ENCODE measurements around the gene TENM3.

TENM3 gene

DNA sequence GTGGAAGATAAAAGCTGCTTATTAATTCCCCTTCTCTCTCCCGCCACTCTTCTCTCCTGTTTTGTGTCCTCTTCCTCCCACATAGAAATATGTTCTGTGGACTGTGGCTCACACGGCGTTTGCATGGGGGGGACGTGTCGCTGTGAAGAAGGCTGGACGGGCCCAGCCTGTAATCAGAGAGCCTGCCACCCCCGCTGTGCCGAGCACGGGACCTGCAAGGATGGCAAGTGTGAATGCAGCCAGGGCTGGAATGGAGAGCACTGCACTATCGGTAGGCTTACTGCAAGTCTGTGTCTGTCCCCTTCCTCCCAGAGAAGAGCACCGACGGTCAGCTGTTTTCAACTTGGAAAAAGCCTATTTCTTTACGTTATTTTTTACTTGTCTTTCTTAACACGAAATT, 444.9 kb downstream of the TENM3 start:
- Mint-ChIP-seq H3K4me3 (no peak overlapping the region), H3K4me1 (no peaks in the 10 kb centered on the region), H3K36me3 (no peaks in the 10 kb centered on the region), H3K27ac (no peak overlapping the region), H3K27me3 (peaks cover 16% of the 10 kb centered on the region), H3K9me3 (no peaks in the 10 kb centered on the region)

DNA sequence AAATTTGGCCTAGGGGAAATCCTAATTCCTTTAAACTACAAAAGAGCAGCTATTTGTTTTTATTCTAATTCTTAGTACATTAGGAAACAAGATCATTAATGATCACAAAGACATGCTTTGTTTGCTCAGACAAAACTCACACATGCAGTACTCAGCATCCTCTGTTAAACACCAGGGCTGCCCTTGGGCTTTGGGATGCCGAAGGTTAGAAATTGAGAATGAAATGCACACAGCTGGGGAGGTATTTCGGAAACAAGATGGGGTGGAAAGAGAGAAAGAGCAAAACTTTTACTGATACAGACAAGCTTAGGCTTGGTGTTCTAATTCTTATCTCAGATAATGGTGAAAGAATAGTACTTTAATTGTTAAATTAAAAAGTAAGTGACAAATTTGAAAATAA, 451.3 kb downstream of the TENM3 start:
- Mint-ChIP-seq H3K27ac (no peak overlapping the region), H3K4me3 (no peak overlapping the region), H3K9me3 (no peaks in the 10 kb centered on the region), H3K27me3 (peaks cover 15% of the 10 kb centered on the region), H3K36me3 (no peaks in the 10 kb centered on the region), H3K4me1 (no peaks in the 10 kb centered on the region)

DNA sequence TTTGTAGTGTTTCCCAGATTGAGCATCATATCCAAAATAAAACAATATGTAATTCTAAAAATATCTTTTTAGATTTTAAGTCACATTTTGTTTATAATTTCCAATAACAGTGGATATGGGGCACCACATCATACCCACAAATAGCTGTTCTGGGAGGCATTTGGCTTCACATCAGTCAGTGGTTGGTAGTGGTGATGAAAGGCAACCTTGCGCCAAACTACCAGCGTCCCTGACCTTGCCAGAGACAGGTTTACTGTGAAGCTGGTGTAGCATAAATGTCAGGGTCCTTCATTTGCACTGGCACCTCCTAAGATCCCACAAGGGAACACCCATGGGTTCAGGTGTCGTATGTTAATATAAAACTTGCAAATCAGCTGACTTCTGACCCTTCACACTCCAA, 451.8 kb downstream of the TENM3 start:
- Mint-ChIP-seq H3K27me3 (peaks cover 15% of the 10 kb centered on the region), H3K9me3 (no peaks in the 10 kb centered on the region), H3K4me1 (no peaks in the 10 kb centered on the region), H3K36me3 (no peaks in the 10 kb centered on the region), H3K4me3 (no peak overlapping the region), H3K27ac (no peak overlapping the region)

DNA sequence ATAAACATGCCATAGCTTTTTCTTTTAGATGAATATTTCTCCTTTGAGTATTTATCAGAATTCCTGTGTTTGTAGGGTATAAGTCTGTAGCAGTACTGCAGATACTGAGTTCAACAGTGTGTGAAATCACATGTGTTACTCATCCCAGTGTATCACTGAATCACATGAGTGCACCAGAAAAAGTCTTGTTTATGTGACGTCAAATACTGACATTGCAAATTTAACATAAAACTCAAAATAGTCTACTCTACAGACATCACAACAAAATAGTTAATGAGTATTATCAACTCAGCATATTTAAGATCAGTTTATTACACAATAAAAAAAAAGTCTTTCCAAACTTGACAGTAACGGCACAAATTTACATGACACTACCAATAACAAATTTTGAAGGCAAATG, 452.6 kb downstream of the TENM3 start:
- no peak overlapping the region for H3K27ac Mint-ChIP-seq
- H3K36me3 Mint-ChIP-seq = no peaks in the 10 kb centered on the region

DNA sequence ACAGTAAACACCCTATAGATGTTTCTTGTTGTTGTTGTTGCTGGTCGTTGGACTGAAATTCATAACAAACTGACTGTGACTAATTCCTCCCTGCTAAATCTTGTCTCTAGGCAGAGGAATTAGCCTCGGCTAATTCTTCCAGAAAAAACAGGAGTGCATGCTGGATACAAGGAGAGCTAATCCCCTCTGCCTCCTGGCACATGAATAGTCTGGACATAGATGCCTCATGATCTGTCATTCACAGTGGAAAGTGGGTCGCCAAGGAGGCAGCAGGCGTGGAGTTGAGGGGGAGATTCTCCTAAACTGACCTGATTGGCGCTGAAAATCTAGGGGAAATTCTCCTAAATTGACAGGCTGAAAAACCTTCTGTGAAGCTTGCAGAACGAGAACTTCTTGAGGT, 453.9 kb downstream of the TENM3 start:
- Mint-ChIP-seq H3K27me3 (peaks cover 9% of the 10 kb centered on the region), H3K9me3 (no peaks in the 10 kb centered on the region), H3K4me1 (no peaks in the 10 kb centered on the region), H3K27ac (no peak overlapping the region), H3K36me3 (no peaks in the 10 kb centered on the region), H3K4me3 (no peak overlapping the region)

More for the DNA sequence above, 452.6 kb downstream of the TENM3 start:
- H3K4me1 Mint-ChIP-seq = no peaks in the 10 kb centered on the region
- peaks cover 12% of the 10 kb centered on the region for H3K27me3 Mint-ChIP-seq
- H3K4me3 Mint-ChIP-seq = no peak overlapping the region
- no peaks in the 10 kb centered on the region for H3K9me3 Mint-ChIP-seq

DNA sequence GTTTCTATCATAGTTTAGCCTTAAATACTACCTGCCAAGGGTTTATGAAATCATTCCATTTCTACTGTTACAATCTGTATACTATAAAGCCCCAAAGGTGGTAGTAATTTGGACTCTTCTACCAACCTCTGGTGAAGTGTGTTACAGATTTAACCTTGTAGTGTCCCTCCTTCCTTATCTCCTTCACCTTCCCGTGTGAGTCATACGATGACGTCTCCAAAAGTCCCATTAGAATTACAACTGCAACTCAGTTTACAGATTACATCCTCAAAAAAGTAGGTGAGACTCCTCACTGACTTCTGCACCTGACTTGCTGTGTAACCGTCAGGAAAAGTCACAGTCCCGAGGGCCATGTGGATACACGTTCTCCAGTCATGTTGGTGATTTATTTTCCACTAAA, 455.0 kb downstream of the TENM3 start:
- Mint-ChIP-seq H3K9me3 (no peaks in the 10 kb centered on the region), H3K4me3 (no peak overlapping the region), H3K36me3 (no peaks in the 10 kb centered on the region), H3K27ac (no peak overlapping the region), H3K27me3 (peaks cover 6% of the 10 kb centered on the region), H3K4me1 (no peaks in the 10 kb centered on the region)

DNA sequence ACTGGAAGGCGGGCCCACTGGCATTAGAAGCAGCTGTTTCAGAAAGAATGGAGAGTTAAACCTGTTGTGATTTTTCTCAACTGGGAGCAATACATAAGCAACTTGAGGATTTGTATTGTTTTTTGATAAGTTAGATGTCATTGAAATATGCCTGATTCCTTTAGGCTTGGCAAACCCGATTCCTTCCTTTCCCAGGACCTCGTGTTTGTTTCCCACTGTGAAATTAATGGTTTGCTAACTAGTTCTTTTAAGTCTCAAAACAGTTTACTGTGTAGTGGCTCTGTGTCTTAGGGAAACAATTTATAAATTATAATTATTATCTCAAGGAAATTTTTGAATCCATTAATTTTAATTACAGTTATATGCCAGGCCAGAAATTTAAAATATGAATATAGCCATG, 456.0 kb downstream of the TENM3 start:
- no peaks in the 10 kb centered on the region for H3K36me3 Mint-ChIP-seq
- no peaks in the 10 kb centered on the region for H3K4me1 Mint-ChIP-seq
- no peaks in the 10 kb centered on the region for H3K9me3 Mint-ChIP-seq
- no peak overlapping the region for H3K27ac Mint-ChIP-seq
- no peak overlapping the region for H3K4me3 Mint-ChIP-seq
- H3K27me3 Mint-ChIP-seq = peaks cover 6% of the 10 kb centered on the region

DNA sequence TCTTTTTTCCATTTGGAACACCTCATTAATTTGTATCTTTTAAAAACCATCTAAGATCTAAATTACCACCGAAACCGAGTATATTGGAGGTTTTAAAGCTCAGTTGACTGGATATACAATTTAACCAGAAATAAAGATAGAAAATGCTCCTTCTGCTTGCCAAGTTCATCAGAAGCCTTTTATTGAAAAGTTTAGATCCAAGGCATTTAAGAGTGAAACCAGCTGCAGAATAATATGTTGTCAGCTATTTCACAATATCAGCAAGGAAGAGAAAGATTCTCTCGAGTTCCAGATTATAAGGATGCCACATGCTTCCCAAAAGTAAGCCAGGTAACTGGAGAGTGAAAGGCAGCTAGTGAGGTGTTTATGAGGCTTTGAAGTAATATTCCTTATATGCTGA, 456.6 kb downstream of the TENM3 start:
- H3K4me1 Mint-ChIP-seq = no peaks in the 10 kb centered on the region
- no peaks in the 10 kb centered on the region for H3K9me3 Mint-ChIP-seq
- H3K4me3 Mint-ChIP-seq = no peak overlapping the region
- no peaks in the 10 kb centered on the region for H3K36me3 Mint-ChIP-seq
- no peak overlapping the region for H3K27ac Mint-ChIP-seq
- peaks cover 3% of the 10 kb centered on the region for H3K27me3 Mint-ChIP-seq

DNA sequence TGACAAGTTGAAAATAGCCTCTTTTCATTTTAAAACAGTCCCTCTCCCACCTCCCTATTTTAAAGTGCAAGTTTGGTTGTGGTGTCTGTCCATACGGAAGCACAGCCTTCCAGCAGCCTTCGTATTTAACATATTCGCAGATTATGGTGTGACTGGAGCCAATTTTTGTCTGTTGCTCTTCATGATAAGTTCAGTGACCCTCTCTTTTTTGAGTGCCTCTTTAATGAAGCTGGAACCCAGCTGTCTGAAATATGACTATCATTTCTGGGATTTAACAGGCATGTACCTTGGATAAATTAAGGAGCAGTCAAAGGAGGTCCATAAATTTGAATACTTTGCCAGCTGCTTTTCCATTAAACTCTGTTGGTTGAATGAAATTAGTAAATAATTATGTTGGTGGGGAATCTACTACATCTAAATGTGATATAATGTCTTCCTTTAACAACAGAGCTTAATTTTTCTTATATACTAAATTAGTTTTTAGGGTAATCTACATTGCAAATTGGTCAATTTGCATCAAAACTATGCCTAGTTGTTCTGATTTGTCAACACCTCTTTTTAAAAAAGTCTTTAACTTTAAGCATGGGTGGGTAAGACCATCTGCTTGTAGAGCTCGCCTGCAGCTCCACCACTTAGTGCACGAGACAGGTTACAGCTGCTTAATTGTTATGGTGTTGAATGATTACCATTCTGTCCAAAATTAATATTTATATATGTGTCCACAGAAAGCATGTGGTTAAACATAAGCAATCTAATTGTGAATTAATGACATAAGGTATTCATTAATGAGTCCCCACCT, 457.4 kb downstream of the TENM3 start:
- Mint-ChIP-seq H3K36me3 (no peaks in the 10 kb centered on the region), H3K27me3 (no peaks in the 10 kb centered on the region), H3K27ac (no peak overlapping the region), H3K4me1 (no peaks in the 10 kb centered on the region), H3K9me3 (no peaks in the 10 kb centered on the region), H3K4me3 (no peak overlapping the region)

DNA sequence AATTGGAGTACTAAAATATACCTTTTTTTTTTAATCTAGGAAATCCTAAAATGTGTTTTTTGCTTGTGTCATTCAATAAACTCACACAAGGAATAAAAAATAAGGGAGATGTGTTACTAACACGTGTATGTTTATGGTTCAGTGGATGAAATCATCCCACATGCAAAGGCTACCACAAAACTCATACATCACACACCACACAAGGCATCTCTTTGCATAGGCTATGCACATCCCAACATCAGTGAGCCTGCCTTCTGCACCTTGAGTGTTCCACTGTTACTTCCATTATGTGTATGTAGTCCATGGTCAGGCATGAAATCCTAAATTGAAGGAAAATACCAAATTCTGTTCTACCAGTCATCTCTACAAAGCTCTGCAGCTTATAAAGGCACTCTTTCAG, 460.9 kb downstream of the TENM3 start:
- no peaks in the 10 kb centered on the region for H3K4me1 Mint-ChIP-seq
- H3K9me3 Mint-ChIP-seq = no peaks in the 10 kb centered on the region
- no peak overlapping the region for H3K27ac Mint-ChIP-seq
- H3K36me3 Mint-ChIP-seq = no peaks in the 10 kb centered on the region
- H3K4me3 Mint-ChIP-seq = no peak overlapping the region
- H3K27me3 Mint-ChIP-seq = peaks cover 2% of the 10 kb centered on the region

DNA sequence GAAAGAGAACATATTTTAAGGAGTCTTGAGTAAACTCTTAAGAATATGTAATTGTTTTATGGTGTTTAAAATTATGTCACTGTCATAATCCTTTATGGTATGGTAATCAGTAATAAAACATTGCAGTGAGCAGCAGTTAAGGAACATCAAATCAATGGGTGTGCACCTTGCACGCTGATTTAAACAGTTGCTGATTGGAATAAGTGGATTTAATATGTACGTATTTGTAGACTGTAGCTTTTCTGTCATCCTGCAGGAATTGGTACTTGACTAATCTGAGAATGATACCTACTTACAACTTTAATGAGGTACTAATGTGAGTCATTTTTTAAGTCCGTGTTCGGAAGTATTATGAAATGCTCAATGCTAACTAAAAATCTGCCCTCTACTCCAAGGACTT, 461.7 kb downstream of the TENM3 start:
- Mint-ChIP-seq H3K27me3 (peaks cover 2% of the 10 kb centered on the region), H3K9me3 (no peaks in the 10 kb centered on the region), H3K27ac (no peak overlapping the region), H3K36me3 (no peaks in the 10 kb centered on the region), H3K4me1 (no peaks in the 10 kb centered on the region), H3K4me3 (no peak overlapping the region)

DNA sequence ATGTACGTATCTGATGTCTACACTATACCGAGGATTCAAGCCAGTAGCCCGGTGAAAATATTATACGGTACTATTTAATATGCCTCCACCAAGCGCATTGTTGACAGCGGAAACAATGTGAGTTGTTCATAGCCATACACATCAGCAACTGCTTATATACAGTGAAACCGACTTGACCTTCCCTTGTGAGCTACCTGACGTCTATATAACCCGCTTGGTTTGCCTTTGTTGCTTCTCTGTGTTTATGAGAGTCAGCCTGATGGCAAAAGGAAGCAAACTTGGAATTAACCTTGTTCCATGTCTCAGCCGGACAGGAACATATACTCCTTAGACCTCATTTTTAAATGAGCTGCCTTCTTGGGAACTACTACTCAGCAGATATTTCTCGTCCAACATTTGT, 462.2 kb downstream of the TENM3 start:
- no peaks in the 10 kb centered on the region for H3K4me1 Mint-ChIP-seq
- no peaks in the 10 kb centered on the region for H3K36me3 Mint-ChIP-seq
- H3K4me3 Mint-ChIP-seq = no peak overlapping the region
- no peak overlapping the region for H3K27ac Mint-ChIP-seq
- no peaks in the 10 kb centered on the region for H3K9me3 Mint-ChIP-seq
- H3K27me3 Mint-ChIP-seq = peaks cover 2% of the 10 kb centered on the region

DNA sequence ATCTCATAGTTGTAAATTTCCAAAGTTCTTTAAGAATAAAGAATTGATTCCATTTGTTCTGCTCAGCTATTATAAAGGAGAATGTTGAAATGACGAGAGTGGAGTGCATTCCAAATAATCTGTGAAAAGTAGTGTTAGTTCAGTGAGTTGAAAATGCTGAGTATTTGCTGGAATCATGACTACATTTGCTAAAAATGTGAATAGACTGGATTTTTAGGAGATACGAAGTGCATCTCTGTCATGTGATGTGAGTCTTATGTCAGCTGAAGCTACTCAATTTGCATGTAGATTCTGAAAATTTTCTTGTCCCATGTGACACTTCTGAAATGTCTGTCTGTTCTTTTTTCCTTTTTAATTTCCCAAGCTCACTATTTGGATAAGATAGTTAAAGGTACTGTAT, 468.0 kb downstream of the TENM3 start:
- Mint-ChIP-seq H3K36me3 (no peaks in the 10 kb centered on the region), H3K4me1 (no peaks in the 10 kb centered on the region), H3K4me3 (no peak overlapping the region), H3K27ac (no peak overlapping the region), H3K9me3 (no peaks in the 10 kb centered on the region), H3K27me3 (peaks cover 4% of the 10 kb centered on the region)

DNA sequence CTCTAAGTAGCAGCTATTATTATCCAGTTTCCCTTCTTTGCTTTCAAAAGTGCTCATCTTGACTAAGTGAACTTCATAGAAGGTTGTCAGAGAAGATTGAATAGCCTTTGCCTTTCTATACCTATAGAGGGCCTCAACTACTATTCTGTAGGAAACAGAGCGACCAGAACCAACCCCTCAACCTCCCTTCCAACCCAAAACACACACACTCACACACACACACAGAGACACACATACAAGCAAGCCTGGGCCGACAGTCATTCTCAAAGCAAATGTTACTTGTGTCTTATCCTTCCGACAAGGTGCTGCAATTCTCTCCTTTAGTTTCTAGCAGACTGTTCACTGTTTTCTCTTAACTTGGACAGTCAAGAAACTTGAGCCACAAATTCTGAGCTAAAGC, 472.3 kb downstream of the TENM3 start:
- H3K9me3 Mint-ChIP-seq = no peaks in the 10 kb centered on the region
- no peak overlapping the region for H3K27ac Mint-ChIP-seq
- no peaks in the 10 kb centered on the region for H3K4me1 Mint-ChIP-seq
- no peak overlapping the region for H3K4me3 Mint-ChIP-seq
- H3K36me3 Mint-ChIP-seq = no peaks in the 10 kb centered on the region
- H3K27me3 Mint-ChIP-seq = peaks cover 5% of the 10 kb centered on the region

DNA sequence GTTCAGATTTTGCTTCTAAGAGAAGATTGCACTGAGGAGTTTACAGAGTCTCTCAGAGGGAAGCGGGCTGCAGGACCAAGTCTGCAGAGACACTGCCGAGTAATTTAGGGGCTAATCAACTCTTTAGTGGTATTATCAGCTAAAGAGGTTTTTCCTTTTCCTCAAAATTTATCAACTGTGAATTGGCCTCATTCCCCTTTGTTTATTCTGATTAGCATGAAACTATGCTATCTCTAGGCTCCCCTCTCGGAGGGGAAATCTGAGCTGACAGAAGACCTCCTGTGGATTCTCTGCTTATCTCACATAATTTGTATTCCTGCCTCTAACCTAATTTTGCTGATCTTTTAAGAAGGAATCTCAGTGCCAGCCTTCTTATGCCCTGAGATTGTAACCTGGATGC, 473.0 kb downstream of the TENM3 start:
- H3K36me3 Mint-ChIP-seq = no peaks in the 10 kb centered on the region
- no peak overlapping the region for H3K27ac Mint-ChIP-seq
- H3K4me1 Mint-ChIP-seq = no peaks in the 10 kb centered on the region

DNA sequence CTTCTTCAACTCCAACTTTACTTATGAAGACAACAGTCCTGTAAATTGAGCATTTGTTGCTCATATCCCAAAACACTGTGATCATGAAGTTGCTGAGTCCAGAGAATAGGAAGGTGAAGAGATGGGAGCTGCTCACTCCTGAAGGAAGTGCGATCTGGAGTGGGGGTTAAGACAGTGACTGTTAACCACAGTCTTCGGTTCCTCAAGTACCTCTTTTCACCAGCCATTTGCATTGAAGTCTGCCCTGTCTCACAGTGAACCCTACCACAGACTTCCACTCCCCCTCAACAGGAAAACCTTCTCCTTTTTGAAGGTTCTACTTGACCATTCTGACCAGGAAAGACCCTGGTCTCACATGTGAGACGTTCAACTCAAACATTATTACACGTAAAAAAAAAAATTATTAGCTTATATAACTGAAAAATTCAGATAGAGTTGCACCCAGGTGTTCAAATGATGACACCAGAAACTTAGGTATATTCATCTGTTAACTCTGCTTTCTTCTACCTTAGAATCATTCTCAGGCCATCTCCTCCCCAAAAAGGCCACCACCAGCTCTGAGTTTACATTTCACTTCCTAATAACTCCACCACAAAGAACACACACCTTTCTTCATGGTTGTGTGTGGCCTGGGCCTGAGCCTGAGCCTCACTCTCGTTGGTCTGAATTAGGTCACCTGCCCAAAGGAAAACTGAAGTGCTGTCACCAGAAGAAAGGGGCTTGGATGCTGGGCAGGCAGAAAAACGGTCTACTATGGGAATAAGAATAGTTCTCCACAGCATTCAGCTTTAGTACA, 474.8 kb downstream of the TENM3 start:
- Mint-ChIP-seq H3K9me3 (no peaks in the 10 kb centered on the region), H3K27me3 (peaks cover 6% of the 10 kb centered on the region)

More for the DNA sequence above, 473.0 kb downstream of the TENM3 start:
- Mint-ChIP-seq H3K4me3 (no peak overlapping the region), H3K9me3 (no peaks in the 10 kb centered on the region), H3K27me3 (peaks cover 5% of the 10 kb centered on the region)

More for the DNA sequence above, 474.8 kb downstream of the TENM3 start:
- no peaks in the 10 kb centered on the region for H3K36me3 Mint-ChIP-seq
- no peaks in the 10 kb centered on the region for H3K4me1 Mint-ChIP-seq
- H3K27ac Mint-ChIP-seq = no peak overlapping the region
- H3K4me3 Mint-ChIP-seq = no peak overlapping the region

All from activated naive CD4-positive, alpha-beta T cell treated with anti-CD3 and anti-CD28 coated beads, Interleukin-2, amount 50 U/mL, for 24 hours (primary cell).